HG03196 (cell line): ENCODE measurements around the gene TLL2.
"Not testable (repeated sequence)": the region's sequence is repeated elsewhere in the genome, so short reads cannot be mapped to it uniquely, and the experiment has no call there.

Source experiments
- ATAC-seq: cut with Tn5 transposase; IDR thresholded peaks from one replicate; pipeline ENCODE4 v1.9.1; 2021; ENCODE audit not compliant: unreplicated experiment

The TLL2 gene

GRCh38 chr10:96513698-96514561, at the start of gene TLL2:
Gene TLL2 (minus strand): TSS chr10:96513926. CDS start chr10:96513685, 241 bp downstream.
- ATAC-seq = peak; percentile 69

- no peak for ATAC-seq
Measured at GRCh38 chr10:96560966-96561887, 47.5 kb upstream of the TLL2 start.

- ATAC-seq = no peak
Measured at GRCh38 chr10:96560489-96560888, 46.8 kb upstream of the TLL2 start.

GRCh38 chr10:96556003-96556402, 42.3 kb upstream of the TLL2 start:
- ATAC-seq = no peak

- ATAC-seq = no peak
Measured at GRCh38 chr10:96555330-96555729, 41.6 kb upstream of the TLL2 start.

GRCh38 chr10:96548589-96548988, 34.9 kb upstream of the TLL2 start:
- no peak for ATAC-seq

GRCh38 chr10:96545558-96545957, 31.8 kb upstream of the TLL2 start:
- not testable (repeated sequence) for ATAC-seq

GRCh38 chr10:96541921-96542320, 28.2 kb upstream of the TLL2 start:
- ATAC-seq = no peak

GRCh38 chr10:96540240-96540639, 26.5 kb upstream of the TLL2 start:
- ATAC-seq = no peak

- no peak for ATAC-seq
Measured at GRCh38 chr10:96538683-96539082, 25.0 kb upstream of the TLL2 start.

GRCh38 chr10:96536129-96536528, 22.4 kb upstream of the TLL2 start:
- no peak for ATAC-seq

GRCh38 chr10:96532523-96532922, 18.8 kb upstream of the TLL2 start:
- no peak for ATAC-seq

GRCh38 chr10:96529634-96530279, 16.0 kb upstream of the TLL2 start:
- ATAC-seq = no peak

- no peak for ATAC-seq
Measured at GRCh38 chr10:96524741-96525140, 11.0 kb upstream of the TLL2 start.

- ATAC-seq = no peak
Measured at GRCh38 chr10:96517284-96517683, 3.6 kb upstream of the TLL2 start.

- ATAC-seq = no peak
Measured at GRCh38 chr10:96516337-96516736, 2.6 kb upstream of the TLL2 start.

- peak; percentile 48 for ATAC-seq
Measured at GRCh38 chr10:96513305-96513697, 425 bp downstream of the TLL2 start.

- ATAC-seq = no peak
Measured at GRCh38 chr10:96512524-96513304, 1.0 kb downstream of the TLL2 start.

- no peak for ATAC-seq
Measured at GRCh38 chr10:96511044-96511945, 2.4 kb downstream of the TLL2 start.
